HEK293 (cell line): ENCODE results near the gene DOK7.

ENCODE experiments used
- CTCF ChIA-PET: fragments of 350-600 bp; formaldehyde crosslinking; extraction: SDS; loops from one replicate; lab custom pipeline; 2021; ENCODE audit warnings: antibody characterized with exemption; lab: Yijun Ruan, JAX
- POLR2A ChIA-PET: fragments of 300-600 bp; formaldehyde crosslinking; extraction: SDS; loops from one replicate; lab custom pipeline; 2020; ENCODE audit warnings: antibody characterized with exemption, inconsistent platforms; lab: Yijun Ruan, JAX
- H3K27ac ChIP-seq: fragments of 200-500 bp; sonication (Bioruptor generic); 2 replicates; pipeline ENCODE4 v1.5.1; 2014; ENCODE audit warnings: low read depth, low read length, control low read depth, inconsistent platforms; ENCODE audit errors: extremely low read depth
- H3K36me3 ChIP-seq, 2 experiments: fragments of 200-500 bp in 1 of 2; sonication (Bioruptor generic) in 1 of 2; 1 replicate in 1 of 2; 2 replicates in 1 of 2; pipeline ENCODE4 v1.5.1; 2014 to 2017; ENCODE audit warnings: inconsistent platforms in 2 of 2, low read length in 2 of 2; ENCODE audit not compliant: control insufficient read depth in 2 of 2, insufficient read depth in 1 of 2
- H3K4me1 ChIP-seq: fragments of 200-500 bp; sonication (Bioruptor generic); 2 replicates; pipeline ENCODE4 v1.5.1; 2014; ENCODE audit warnings: mild to moderate bottlenecking, low read length, inconsistent platforms; ENCODE audit not compliant: control insufficient read depth, insufficient read depth
- H3K4me3 ChIP-seq: 2 replicates; pipeline ENCODE4 v1.5.1; 2011; ENCODE audit warnings: low read depth, mild to moderate bottlenecking, control low read depth, low read length, moderate library complexity
- H3K9me3 ChIP-seq: fragments of 200-500 bp; sonication (Bioruptor generic); 2 replicates; pipeline ENCODE4 v1.5.1; 2014; ENCODE audit warnings: low read depth, low read length, inconsistent platforms; ENCODE audit not compliant: control insufficient read depth, insufficient read depth
- IKZF3 ChIP-seq: fragments of 450-650 bp; IDR thresholded peaks from 2 replicates; pipeline ENCODE4 v1.5.0; 2018; ENCODE audit warnings: missing biosample characterization, mild to moderate bottlenecking, missing genetic modification characterization, moderate library complexity
- MEIS1 ChIP-seq: sonication (generic); formaldehyde crosslinking; IDR thresholded peaks from 2 replicates; pipeline ENCODE4 v1.8.1; 2022; ENCODE audit warnings: missing genetic modification reagents, mild to moderate bottlenecking, borderline replicate concordance
- SP2 ChIP-seq: fragments of 450-650 bp; formaldehyde crosslinking; IDR thresholded peaks from 2 replicates; pipeline ENCODE4 v1.5.1; 2016; ENCODE audit warnings: missing biosample characterization, missing genetic modification characterization
- ZBTB48 ChIP-seq: fragments of 450-650 bp; formaldehyde crosslinking; IDR thresholded peaks from 2 replicates; pipeline ENCODE4 v1.5.1; 2016; ENCODE audit warnings: missing biosample characterization, missing genetic modification characterization
- ZBTB7A ChIP-seq: fragments of 450-650 bp; formaldehyde crosslinking; IDR thresholded peaks from 2 replicates; pipeline ENCODE4 v1.5.1; 2016; ENCODE audit warnings: low read depth, missing biosample characterization, missing genetic modification characterization
- ZFP37 ChIP-seq: fragments of 450-650 bp; formaldehyde crosslinking; IDR thresholded peaks from 2 replicates; pipeline ENCODE4 v1.5.1; 2016; ENCODE audit warnings: missing biosample characterization, missing genetic modification characterization
- ZNF132 ChIP-seq: fragments of 450-650 bp; formaldehyde crosslinking; IDR thresholded peaks from 2 replicates; pipeline ENCODE4 v1.5.1; 2017; ENCODE audit warnings: missing biosample characterization, missing genetic modification characterization, borderline replicate concordance
- ZNF133 ChIP-seq: fragments of 450-650 bp; formaldehyde crosslinking; IDR thresholded peaks from 2 replicates; pipeline ENCODE4 v1.5.1; 2016; ENCODE audit warnings: missing biosample characterization, missing genetic modification characterization
- ZNF184 ChIP-seq: fragments of 450-650 bp; IDR thresholded peaks from 2 replicates; pipeline ENCODE4 v1.5.1; 2018; ENCODE audit warnings: missing biosample characterization, mild to moderate bottlenecking, missing genetic modification characterization
- ZNF248 ChIP-seq: fragments of 450-650 bp; formaldehyde crosslinking; IDR thresholded peaks from 2 replicates; pipeline ENCODE4 v1.5.1; 2017; ENCODE audit warnings: missing biosample characterization, missing genetic modification characterization
- ZNF266 ChIP-seq: fragments of 450-650 bp; formaldehyde crosslinking; IDR thresholded peaks from 2 replicates; pipeline ENCODE4 v1.5.1; 2016; ENCODE audit warnings: missing biosample characterization, missing genetic modification characterization, low read depth
- ZNF426 ChIP-seq: fragments of 450-650 bp; formaldehyde crosslinking; IDR thresholded peaks from 2 replicates; pipeline ENCODE4 v1.5.1; 2017; ENCODE audit warnings: missing biosample characterization, missing genetic modification characterization, mild to moderate bottlenecking, inconsistent platforms, moderate library complexity
- ZNF571 ChIP-seq: fragments of 450-650 bp; formaldehyde crosslinking; IDR thresholded peaks from 2 replicates; pipeline ENCODE4 v1.5.0; 2017; ENCODE audit warnings: missing biosample characterization, missing genetic modification characterization
- ZNF791 ChIP-seq: fragments of 450-650 bp; formaldehyde crosslinking; IDR thresholded peaks from 2 replicates; pipeline ENCODE4 v1.5.1; 2016; ENCODE audit warnings: missing biosample characterization, missing genetic modification characterization
- TF ChIP-seq, protein P1 (sequence below): fragments of 450-650 bp; formaldehyde crosslinking; IDR thresholded peaks from 2 replicates; pipeline ENCODE4 v1.5.1; 2016; ENCODE audit warnings: missing biosample characterization, missing genetic modification characterization
- TF ChIP-seq, protein P2 (sequence below): fragments of 450-650 bp; formaldehyde crosslinking; IDR thresholded peaks from 2 replicates; pipeline ENCODE4 v1.5.1; 2016; ENCODE audit warnings: missing biosample characterization, missing genetic modification characterization
- TF ChIP-seq, protein P3 (sequence below): fragments of 450-650 bp; formaldehyde crosslinking; conservative IDR thresholded peaks from 2 replicates; pipeline ENCODE4 v1.5.1; 2016; ENCODE audit warnings: low read depth, missing biosample characterization, missing genetic modification characterization
- TF ChIP-seq, protein P4 (sequence below): fragments of 450-650 bp; formaldehyde crosslinking; IDR thresholded peaks from 2 replicates; pipeline ENCODE4 v1.5.1; 2016; ENCODE audit warnings: missing biosample characterization, missing genetic modification characterization
- TF ChIP-seq, protein P5 (sequence below): fragments of 450-650 bp; formaldehyde crosslinking; IDR thresholded peaks from 2 replicates; pipeline ENCODE4 v1.5.1; 2016; ENCODE audit warnings: missing biosample characterization, missing genetic modification characterization
- TF ChIP-seq, protein P6 (sequence below): fragments of 450-650 bp; formaldehyde crosslinking; IDR thresholded peaks from 2 replicates; pipeline ENCODE4 v1.5.1; 2016; ENCODE audit warnings: missing biosample characterization, missing genetic modification characterization
- TF ChIP-seq, protein P7 (sequence below): fragments of 450-650 bp; formaldehyde crosslinking; IDR thresholded peaks from 2 replicates; pipeline ENCODE4 v1.5.1; 2016; ENCODE audit warnings: missing biosample characterization, missing genetic modification characterization

DOK7 gene

DNA sequence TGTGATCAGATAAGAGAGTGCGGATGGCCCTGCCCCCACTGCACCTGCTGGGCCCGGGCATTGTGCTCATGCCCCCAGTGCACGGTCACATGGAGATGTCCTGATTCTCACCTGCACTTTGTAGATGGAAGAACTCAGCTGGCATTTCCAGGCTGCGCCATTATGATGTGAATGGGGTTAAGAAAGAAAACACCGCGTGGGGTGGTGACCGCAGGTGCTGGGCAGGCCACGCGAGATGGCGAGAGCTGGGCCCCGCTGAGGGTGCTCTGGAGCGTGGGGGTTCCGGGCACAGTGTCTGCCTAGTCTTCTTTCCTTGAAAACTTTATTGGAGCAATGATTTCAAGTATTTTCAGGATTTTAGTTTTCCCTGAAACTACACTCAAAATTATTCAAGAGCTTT is 39.2 kb upstream of the DOK7 start:
- ChIA-PET CTCF (no interaction called here), POLR2A (no interaction called here)
- Histone ChIP-seq H3K27ac (no peak overlapping the region), H3K9me3 (no peaks in the 10 kb centered on the region), H3K4me3 (no peak overlapping the region), H3K4me1 (no peaks in the 10 kb centered on the region), H3K36me3 (peaks cover 0 to 6% of the 10 kb centered on the region in 2 experiments; a peak in 1 of 3 replicates)
- TF ChIP-seq MEIS1 (CRISPR knock-in tag) = no peak
- TF ChIP-seq ZNF132 (tag by site-specific recombination) = no peak
- TF ChIP-seq ZNF571 (tag by site-specific recombination) = no peak
- TF ChIP-seq ZNF184 (tag by site-specific recombination) = no peak
- TF ChIP-seq, protein P1, sequence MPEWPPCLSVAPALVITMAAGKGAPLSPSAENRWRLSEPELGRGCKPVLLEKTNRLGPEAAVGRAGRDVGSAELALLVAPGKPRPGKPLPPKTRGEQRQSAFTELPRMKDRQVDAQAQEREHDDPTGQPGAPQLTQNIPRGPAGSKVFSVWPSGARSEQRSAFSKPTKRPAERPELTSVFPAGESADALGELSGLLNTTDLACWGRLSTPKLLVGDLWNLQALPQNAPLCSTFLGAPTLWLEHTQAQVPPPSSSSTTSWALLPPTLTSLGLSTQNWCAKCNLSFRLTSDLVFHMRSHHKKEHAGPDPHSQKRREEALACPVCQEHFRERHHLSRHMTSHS = no peak
- TF ChIP-seq, protein P2, sequence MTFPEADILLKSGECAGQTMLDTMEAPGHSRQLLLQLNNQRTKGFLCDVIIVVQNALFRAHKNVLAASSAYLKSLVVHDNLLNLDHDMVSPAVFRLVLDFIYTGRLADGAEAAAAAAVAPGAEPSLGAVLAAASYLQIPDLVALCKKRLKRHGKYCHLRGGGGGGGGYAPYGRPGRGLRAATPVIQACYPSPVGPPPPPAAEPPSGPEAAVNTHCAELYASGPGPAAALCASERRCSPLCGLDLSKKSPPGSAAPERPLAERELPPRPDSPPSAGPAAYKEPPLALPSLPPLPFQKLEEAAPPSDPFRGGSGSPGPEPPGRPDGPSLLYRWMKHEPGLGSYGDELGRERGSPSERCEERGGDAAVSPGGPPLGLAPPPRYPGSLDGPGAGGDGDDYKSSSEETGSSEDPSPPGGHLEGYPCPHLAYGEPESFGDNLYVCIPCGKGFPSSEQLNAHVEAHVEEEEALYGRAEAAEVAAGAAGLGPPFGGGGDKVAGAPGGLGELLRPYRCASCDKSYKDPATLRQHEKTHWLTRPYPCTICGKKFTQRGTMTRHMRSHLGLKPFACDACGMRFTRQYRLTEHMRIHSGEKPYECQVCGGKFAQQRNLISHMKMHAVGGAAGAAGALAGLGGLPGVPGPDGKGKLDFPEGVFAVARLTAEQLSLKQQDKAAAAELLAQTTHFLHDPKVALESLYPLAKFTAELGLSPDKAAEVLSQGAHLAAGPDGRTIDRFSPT = no peak
- TF ChIP-seq ZBTB7A (tag by site-specific recombination) = no peak
- TF ChIP-seq, protein P3, sequence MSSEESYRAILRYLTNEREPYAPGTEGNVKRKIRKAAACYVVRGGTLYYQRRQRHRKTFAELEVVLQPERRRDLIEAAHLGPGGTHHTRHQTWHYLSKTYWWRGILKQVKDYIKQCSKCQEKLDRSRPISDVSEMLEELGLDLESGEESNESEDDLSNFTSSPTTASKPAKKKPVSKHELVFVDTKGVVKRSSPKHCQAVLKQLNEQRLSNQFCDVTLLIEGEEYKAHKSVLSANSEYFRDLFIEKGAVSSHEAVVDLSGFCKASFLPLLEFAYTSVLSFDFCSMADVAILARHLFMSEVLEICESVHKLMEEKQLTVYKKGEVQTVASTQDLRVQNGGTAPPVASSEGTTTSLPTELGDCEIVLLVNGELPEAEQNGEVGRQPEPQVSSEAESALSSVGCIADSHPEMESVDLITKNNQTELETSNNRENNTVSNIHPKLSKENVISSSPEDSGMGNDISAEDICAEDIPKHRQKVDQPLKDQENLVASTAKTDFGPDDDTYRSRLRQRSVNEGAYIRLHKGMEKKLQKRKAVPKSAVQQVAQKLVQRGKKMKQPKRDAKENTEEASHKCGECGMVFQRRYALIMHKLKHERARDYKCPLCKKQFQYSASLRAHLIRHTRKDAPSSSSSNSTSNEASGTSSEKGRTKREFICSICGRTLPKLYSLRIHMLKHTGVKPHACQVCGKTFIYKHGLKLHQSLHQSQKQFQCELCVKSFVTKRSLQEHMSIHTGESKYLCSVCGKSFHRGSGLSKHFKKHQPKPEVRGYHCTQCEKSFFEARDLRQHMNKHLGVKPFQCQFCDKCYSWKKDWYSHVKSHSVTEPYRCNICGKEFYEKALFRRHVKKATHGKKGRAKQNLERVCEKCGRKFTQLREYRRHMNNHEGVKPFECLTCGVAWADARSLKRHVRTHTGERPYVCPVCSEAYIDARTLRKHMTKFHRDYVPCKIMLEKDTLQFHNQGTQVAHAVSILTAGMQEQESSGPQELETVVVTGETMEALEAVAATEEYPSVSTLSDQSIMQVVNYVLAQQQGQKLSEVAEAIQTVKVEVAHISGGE (tag by site-specific recombination) = no peak
- TF ChIP-seq ZNF791 (tag by site-specific recombination) = no peak
- TF ChIP-seq ZFP37 (tag by site-specific recombination) = no peak
- TF ChIP-seq, protein P4, sequence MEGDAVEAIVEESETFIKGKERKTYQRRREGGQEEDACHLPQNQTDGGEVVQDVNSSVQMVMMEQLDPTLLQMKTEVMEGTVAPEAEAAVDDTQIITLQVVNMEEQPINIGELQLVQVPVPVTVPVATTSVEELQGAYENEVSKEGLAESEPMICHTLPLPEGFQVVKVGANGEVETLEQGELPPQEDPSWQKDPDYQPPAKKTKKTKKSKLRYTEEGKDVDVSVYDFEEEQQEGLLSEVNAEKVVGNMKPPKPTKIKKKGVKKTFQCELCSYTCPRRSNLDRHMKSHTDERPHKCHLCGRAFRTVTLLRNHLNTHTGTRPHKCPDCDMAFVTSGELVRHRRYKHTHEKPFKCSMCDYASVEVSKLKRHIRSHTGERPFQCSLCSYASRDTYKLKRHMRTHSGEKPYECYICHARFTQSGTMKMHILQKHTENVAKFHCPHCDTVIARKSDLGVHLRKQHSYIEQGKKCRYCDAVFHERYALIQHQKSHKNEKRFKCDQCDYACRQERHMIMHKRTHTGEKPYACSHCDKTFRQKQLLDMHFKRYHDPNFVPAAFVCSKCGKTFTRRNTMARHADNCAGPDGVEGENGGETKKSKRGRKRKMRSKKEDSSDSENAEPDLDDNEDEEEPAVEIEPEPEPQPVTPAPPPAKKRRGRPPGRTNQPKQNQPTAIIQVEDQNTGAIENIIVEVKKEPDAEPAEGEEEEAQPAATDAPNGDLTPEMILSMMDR (tag by site-specific recombination) = no peak
- TF ChIP-seq ZNF266 = no peak
- no peak for TF ChIP-seq ZNF133 (tag by site-specific recombination)

DNA sequence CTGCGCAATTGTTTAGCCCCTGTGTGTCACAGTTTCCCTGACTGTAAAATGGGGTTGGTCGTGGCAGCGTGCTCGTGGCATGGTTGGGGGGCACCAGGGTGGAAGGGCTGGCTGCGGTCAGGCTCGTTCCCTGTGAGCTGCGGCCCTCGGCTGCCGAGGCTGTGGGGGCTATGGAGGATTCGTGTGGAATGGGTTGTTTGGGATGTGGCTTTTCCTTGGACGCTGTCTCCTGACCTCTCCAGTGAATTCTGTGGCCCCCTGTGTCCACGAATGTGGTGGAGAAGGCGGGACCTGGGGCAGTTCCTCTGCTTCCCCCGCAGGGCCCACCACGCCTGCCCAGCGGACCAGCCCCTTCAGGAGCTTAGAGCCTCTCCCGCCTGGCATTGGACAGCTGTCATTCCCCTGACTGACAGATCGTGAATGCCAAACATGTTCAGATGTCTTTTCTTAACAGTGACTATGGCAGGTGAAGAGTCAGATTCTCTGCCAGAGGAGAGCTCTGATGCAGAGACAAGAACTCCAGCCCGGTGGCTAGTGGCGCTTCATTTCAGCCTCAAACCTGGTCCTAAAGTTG is 38.5 kb upstream of the DOK7 start:
- Histone ChIP-seq H3K36me3 (peaks cover 0 to 9% of the 10 kb centered on the region in 2 experiments; a peak in 1 of 3 replicates), H3K4me3 (no peak overlapping the region), H3K27ac (no peak overlapping the region), H3K9me3 (no peaks in the 10 kb centered on the region), H3K4me1 (no peaks in the 10 kb centered on the region)
- ChIA-PET CTCF (interaction anchor here (0.6 kb wide), 1 partner anchor 1633 kb away, joined by 3 read pairs; no protein-coding TSS in a partner anchor), POLR2A (no interaction called here)
- TF ChIP-seq SP2 (tag by site-specific recombination) (no peak), ZNF132 (tag by site-specific recombination) (no peak), ZNF248 (tag by site-specific recombination) (no peak), ZNF426 (tag by site-specific recombination) (no peak), IKZF3 (tag by site-specific recombination) (no peak), ZBTB48 (tag by site-specific recombination) (no peak)
- TF ChIP-seq, protein P5, sequence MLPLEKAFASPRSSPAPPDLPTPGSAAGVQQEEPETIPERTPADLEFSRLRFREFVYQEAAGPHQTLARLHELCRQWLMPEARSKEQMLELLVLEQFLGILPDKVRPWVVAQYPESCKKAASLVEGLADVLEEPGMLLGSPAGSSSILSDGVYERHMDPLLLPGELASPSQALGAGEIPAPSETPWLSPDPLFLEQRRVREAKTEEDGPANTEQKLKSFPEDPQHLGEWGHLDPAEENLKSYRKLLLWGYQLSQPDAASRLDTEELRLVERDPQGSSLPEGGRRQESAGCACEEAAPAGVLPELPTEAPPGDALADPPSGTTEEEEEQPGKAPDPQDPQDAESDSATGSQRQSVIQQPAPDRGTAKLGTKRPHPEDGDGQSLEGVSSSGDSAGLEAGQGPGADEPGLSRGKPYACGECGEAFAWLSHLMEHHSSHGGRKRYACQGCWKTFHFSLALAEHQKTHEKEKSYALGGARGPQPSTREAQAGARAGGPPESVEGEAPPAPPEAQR (tag by site-specific recombination) = no peak
- TF ChIP-seq, protein P6, sequence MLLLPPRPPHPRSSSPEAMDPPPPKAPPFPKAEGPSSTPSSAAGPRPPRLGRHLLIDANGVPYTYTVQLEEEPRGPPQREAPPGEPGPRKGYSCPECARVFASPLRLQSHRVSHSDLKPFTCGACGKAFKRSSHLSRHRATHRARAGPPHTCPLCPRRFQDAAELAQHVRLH (tag by site-specific recombination) = no peak
- TF ChIP-seq, protein P7, sequence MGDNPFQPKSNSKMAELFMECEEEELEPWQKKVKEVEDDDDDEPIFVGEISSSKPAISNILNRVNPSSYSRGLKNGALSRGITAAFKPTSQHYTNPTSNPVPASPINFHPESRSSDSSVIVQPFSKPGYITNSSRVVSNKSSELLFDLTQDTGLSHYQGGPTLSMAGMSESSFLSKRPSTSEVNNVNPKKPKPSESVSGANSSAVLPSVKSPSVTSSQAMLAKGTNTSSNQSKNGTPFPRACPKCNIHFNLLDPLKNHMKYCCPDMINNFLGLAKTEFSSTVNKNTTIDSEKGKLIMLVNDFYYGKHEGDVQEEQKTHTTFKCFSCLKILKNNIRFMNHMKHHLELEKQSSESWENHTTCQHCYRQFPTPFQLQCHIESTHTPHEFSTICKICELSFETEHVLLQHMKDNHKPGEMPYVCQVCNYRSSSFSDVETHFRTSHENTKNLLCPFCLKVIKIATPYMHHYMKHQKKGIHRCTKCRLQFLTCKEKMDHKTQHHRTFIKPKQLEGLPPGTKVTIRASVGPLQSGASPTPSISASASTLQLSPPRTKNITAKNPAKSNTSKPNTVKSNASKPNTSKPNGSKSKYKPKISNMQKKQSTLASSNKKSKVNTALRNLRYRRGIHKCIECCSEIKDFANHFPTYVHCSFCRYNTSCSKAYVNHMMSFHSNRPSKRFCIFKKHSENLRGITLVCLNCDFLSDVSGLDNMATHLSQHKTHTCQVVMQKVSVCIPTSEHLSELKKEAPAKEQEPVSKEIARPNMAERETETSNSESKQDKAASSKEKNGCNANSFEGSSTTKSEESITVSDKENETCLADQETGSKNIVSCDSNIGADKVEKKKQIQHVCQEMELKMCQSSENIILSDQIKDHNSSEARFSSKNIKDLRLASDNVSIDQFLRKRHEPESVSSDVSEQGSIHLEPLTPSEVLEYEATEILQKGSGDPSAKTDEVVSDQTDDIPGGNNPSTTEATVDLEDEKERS (tag by site-specific recombination) = no peak
